ENCODE results near the gene IDH3G. TPM values are rescaled to one million over a fixed set of nuclear protein-coding genes. Genes with fewer than 3 reads are reported as not detected.
A peak's percentile ranks its signal among the peaks of the same experiment; 100 is the strongest.

The IDH3G gene
- total RNA-seq, 2 donors from 2014 or later = 76.1 to 93.6 TPM

DNA sequence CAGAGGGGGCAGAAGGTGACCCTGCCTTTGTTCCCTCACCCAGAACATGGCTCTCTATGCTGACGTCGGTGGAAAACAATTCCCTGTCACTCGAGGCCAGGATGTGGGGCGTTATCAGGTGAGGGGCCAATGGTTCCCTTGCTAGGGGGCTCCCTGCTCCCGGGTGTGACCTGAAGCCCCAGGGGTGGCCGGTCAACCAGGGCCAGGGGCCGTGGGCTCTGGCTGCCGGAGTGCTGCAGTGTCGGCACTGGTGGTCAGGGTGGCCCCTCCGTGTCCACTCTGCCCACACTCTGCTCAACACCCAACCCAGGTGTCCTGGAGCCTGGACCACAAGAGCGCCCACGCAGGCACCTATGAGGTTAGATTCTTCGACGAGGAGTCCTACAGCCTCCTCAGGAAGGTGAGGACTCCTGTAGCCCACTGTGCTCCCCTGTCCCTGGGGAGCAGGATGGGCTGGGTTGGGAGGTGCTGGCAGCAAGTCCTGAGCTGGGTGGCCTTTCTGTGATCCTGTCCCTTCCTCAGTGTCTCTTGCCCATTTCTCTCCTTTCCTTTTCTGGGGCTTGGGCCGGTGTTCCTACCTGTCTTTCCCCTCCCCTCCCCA is 3.3 kb upstream of the IDH3G start:
- intact Hi-C loops (cut with DNase I, micrococcal nuclease) = no loop called here
- DNase-seq = no peak
- no peak for ATAC-seq

DNA sequence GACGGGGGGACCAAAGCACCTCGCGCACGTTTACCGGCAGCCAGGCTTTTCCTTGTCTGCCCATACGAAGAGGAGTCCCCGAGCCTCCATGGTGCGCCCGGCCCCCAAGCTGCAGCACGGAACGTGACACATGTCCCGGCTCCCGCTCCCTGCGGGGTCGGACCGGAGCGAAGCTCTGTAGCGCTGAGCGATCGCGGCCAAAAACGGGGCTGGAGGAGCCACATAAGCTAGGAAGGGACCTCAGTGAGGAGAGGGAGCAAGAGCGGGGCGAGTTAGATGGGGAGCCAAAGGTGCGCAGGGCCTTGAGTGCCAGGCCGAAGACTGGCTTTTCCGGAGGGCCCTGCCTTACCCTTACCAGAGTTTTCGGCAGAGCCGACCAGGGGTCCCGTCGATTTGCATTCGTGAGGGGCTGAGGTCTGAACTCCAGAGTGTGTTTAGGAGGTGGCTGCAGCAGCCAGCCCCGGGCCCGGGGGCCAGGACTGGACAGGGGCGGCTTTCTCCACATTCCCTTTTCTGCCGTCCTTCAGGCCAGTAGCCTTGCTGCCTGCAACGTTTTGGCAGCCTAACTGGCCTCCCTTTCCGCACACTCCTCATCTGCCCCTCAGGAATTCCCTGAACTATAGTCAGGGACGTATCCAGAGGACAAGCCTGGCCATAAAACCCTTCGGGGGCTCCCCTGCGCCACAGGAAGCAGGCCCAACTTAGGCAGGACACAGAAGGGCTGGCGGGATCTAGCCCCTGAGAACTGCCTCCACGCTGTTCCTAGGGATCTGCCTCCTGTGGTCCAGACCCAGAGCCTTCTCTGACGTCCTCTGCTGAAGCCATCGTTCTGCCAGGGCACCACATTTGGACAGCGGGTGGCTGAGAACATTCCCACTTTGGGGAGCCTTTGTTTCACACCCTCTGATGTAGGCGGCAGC is 982 bp upstream of the IDH3G start:
- intact Hi-C loops (cut with DNase I, micrococcal nuclease) = no loop called here
- ATAC-seq (peak; percentile 10), DNase-seq (no peak)

DNA sequence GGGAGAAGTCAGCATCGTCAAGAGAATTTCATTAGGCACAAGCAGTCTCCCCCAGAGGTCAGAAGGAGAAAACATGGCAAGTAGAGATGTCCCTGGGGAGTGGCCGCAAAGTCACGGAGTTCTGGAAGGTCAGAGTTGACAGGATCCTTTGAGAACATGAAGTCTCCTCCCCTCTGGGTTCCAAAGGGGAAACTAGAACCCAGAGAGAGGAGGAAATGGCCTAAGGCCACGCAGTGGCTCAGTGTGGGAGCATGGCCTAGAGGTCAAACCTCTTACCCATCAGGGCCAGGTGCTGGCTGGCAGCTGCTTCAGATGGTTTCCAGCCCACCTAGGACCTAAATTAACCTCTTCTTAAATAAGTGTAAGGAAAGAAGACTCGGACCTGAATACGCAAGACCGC is 884 bp downstream of the IDH3G start:
- intact Hi-C loops (cut with DNase I, micrococcal nuclease) = no loop called here
- ATAC-seq (peak; percentile 26), DNase-seq (no peak)

DNA sequence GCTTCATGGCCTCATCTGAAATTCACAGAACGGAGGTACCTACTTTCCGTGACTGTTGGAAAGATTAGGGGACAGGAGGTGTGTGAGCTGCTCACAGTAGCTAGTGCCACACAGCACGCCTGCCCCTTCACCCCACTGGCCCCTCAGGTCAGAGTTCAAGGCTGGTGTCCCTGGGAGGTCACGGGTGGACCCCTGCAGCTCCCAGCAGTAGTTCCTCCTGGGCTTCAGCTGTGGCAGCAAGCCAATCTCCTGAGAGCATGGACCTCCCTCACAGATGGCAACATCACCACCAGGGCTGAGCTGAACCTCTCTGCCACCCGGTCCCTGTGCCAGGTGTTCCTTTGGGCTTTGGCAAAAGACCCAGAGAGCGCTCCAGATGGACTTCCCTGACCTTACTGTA is 1.8 kb downstream of the IDH3G start:
- no peak for DNase-seq
- intact Hi-C loops (cut with DNase I, micrococcal nuclease) = no loop called here
- no peak for ATAC-seq

DNA sequence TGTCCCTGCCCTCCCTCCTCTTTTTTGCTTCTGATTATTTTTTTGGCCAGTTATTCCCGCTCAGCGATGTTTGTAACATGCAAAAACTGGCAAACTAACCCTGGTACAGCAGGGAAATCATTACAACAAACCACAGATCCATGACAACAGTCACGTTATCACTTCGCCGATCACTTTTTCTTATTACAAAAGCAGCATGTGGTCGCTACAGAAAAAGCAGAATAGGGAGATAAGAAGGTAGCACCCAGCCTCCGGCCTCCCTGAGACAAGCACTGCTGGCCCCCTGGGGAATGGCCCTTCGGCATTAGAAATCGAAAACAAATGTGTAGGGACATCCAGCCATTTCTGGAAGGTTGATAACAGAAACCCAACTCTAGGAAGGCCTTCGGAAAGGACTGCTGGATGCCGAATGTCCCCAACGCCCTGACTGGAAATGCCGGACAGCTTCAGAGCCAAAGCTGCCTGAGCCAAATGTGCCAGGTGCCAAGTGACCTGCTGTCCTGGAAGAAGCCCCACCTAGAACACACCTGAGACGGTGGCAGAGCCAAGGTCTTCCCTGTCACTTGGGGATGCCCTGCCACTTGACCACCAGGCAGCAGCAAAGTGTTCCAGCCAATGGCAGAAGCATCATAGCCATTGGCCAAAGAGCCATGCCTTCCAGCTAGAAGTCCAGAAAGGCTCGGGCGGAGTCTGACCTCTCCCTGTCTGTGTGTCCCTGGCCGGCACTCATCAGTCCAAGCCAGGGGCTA is 2.9 kb downstream of the IDH3G start:
- ATAC-seq (no peak), DNase-seq (no peak)
- intact Hi-C loops (cut with DNase I, micrococcal nuclease) = no loop called here

DNA sequence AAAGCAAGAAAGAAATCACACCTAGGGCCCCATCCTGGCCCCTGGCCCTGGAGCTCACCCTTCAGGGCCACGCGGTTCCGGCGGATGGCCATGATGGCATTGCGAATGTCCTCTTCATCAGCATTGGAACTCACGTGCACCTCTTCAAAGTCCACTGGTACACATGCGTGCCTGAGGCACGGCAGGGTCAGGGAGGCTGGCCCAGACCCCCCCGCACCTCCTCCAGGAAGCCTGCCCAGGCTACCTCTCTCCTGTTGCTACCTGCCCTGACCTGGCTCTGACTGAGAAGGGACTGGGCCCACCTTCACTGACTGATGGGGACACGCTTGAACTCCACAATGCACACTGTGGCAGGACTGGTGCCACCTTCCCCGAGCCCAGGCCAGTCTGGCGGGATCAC is 4.5 kb downstream of the IDH3G start:
- intact Hi-C loops (cut with DNase I, micrococcal nuclease) = no loop called here
- DNase-seq = no peak
- no peak for ATAC-seq

DNA sequence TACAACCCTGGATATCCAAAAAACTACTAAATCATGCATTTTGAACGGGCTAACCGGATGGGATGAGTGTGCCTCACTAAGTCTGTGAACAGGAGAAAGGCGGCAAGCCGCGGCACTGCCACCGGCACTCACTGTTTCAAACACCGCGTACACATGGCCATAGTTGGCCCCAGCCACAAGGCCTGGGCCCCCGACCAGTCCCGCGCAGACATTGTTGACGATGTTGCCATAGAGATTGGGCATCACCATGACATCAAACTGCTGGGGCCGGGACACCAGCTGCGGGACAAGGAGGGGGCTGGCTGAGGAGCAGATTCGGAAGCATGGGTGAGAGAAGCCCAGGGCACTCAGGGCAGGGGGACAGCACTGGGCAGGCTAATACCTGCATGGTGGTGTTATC is 7.5 kb downstream of the IDH3G start:
- ATAC-seq (no peak), DNase-seq (no peak)
- intact Hi-C loops (cut with DNase I, micrococcal nuclease) = no loop called here

DNA sequence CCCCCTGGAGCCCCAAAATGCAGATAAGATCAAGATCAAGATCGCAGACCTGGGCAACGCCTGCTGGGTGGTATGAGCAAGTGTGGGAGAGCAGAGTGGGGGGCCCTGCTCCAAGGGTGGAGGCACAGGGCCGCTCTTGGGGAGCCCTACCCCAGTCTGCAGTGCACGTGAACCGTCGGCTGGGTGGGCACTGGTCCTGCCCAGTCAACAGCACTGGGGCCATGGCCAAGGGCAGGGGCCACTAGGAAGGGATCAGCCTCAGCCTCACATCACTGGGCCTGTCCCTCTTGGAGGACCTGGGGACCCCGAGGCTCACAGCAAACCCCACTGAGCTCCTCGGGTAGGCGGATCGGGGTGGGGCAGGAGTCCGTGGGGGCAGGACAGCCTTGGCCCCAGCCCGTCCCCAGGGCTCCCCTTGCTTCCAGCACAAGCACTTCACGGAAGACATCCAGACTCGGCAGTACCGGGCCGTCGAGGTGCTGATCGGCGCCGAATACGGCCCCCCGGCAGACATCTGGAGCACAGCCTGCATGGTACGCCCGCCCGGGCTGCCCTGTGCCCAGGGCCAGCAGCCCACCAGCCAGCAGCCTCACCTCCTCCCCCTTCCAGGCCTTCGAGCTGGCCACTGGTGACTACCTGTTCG is 9.7 kb downstream of the IDH3G start:
- ATAC-seq = no peak
- intact Hi-C loops (cut with DNase I, micrococcal nuclease) = no loop called here
- no peak for DNase-seq

DNA sequence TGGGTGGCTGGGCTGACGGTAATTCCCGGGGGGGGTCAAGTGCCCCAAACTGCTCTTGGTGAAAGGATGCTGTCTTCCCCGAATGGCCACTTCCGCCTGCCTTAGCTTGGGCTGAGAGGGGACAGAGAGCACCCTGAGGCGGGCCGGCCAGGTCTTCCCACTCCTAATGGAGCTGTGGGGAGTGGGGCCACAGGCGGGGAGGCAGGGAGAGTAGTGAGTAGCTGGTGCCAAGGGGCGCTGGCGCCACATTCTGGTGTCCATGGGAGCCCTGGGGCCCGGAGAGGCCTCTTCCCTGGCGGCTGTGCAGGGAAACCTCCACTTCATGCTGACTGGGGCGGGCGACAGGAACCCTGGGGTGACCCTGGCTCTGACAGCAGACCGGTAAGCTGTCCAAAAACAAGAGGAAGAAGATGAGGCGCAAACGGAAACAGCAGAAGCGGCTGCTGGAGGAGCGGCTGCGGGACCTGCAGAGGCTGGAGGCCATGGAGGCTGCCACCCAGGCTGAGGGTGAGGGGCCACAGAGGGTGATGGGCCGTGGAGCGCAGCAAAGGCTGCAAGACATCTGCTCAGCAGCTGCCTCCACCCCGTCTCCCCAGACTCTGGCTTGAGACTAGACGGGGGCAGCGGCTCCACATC is 10.7 kb downstream of the IDH3G start:
- intact Hi-C loops (cut with DNase I, micrococcal nuclease) = no loop called here
- ATAC-seq = no peak
- DNase-seq = no peak

DNA sequence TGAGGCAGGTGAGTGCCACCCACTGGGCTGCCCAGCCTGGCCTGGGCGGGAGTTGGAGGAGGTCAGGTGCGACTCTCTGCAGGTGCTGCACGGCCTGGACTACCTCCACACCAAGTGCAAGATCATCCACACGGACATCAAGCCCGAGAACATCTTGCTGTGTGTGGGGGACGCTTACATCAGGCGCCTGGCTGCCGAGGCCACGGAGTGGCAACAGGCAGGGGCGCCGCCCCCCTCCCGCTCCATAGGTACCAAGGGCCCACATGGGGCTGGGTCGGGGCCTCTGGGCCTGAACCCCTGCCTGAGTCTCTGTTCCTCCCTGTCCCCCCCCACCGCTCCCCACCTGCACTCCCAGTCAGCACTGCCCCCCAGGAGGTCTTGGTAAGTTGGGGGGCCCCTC is 11.3 kb downstream of the IDH3G start:
- intact Hi-C loops (cut with DNase I, micrococcal nuclease) = no loop called here
- no peak for ATAC-seq

DNA sequence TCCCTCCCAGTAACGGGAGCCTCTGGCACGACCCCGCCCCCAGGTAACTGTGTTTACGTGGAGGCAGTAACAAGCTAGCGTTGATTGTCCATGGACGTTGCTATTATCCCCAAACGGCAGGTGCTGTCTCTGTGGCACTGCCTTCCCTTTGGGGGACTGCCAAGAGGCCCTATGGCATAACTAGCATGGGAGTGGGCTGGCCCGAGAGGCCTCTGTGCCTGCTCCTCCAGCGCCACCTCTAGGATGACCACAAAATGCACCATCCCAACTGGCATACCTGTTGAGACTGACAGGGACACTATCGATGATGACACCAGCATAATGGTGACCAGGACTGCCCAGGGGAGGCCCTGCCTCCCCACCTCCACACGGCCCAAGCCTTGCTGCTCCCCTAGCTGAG is 11.9 kb downstream of the IDH3G start:
- DNase-seq (peak in 1 of 2 donors; percentile 29), ATAC-seq (peak; percentile 25)
- intact Hi-C loops (cut with DNase I, micrococcal nuclease) = no loop called here

More for the DNA sequence above, 11.3 kb downstream of the IDH3G start:
- DNase-seq = no peak

DNA sequence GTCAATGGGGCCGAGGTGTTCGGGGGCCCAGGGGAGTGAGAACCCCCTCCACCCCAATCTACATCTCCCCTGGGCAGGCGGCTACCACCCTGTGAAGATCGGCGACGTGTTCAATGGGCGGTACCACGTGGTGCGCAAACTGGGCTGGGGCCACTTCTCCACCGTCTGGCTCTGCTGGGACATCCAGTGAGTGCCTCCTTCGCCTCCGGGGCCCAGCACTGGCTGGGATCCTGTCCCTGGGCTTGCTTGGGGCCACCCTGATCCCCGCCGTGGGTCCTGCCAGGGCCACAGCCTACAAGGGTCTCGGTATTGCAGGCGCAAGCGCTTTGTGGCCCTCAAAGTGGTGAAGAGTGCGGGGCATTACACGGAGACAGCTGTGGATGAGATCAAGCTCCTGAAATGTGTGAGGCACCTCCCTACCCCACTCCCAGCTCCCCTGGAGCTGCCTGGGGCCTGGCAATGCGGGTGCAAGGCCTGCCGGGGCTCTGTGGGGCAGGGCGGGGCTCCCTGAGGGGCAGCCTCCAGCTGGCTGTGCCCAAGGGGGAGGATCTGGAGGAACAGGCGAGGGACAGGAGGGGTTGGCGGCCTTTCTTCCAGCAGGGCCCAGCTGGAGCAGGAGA is 12.6 kb downstream of the IDH3G start:
- peak in 1 of 2 donors; percentile 29 for DNase-seq
- ATAC-seq = peak; percentile 58
- intact Hi-C loops (cut with DNase I, micrococcal nuclease) = no loop called here

DNA sequence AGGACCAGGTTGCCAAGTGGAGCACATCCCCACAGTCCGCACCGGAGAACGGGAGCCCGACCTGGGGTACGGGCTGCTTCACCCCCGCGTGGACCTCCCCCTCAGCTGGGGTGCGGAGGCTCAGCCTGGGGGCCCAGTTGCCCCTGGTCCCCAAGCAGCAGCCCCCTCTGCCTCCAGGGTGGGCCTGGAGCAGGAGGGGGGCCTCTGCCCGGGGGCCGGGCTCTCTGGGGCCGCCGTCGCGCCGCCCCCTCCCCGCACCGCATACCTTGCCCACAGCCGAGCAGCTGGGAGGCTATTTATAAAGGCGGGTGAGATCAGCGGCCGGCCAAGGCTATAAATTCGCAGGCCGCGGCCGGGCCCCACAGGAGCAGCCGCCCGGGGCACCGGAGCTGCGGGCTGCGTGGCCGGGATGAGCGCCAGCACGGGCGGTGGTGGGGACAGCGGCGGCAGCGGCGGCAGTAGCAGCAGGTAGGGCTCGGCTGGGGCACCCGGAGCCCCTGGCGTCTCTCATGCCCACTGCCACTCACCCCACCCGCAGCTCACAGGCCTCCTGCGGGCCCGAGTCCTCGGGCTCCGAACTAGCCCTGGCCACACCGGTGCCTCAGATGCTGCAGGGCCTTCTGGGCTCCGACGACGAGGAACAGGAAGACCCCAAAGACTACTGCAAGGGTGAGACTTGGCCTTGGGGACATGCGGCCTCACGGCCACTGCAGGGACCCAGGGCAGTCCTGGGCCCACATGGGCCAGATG is 13.3 kb downstream of the IDH3G start, which contains the start of gene SRPK3:
Gene SRPK3 (plus strand): TSS at position 364 of the 750 bp plus-strand sequence. CDS start 46 bp downstream, at position 410.
- no peak for DNase-seq
- peak; percentile 44 for ATAC-seq

DNA sequence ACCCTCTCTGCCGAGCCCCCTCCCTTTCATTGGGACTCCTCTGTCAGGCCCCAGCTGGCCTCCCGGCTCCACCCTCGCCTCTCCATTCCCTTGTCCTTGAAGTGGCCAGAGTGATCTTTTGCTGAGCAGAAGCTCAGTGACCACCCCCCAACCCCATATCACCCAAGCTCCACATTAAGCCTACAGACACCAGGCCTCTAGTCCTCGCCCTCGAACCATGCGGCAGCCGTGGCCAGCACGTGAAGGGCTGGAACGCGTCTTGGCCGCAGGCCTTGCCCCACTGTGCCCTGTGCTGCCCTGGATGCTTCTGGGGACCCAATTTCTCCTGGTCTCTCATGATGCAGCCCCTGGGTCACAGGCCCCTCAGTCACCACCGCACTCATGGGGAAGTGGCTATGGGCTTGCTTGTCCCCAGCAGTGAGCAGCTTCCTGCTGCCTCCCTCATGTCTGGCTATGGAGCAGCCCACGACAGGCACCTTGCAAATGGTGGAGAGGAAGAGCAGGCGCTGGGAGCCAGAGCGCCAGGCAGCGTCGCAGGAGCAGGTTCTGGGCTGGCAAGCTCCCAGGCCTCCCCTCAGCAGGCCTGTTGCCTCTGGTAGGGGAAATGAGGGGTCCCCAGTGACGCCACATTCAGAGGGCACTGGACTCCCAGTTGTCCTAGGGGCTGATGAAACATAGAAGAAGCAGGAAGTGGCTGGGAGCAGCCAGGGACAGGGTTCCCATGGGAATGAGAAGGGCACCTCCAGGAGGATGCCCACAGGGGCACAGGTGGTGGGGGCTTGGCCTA is 14.1 kb downstream of the IDH3G start:
- ATAC-seq (no peak), DNase-seq (no peak)
- intact Hi-C loops (cut with DNase I, micrococcal nuclease) = no loop called here

More for the DNA sequence above, 13.3 kb downstream of the IDH3G start, which contains the start of gene SRPK3:
- intact Hi-C loops (cut with DNase I, micrococcal nuclease) = no loop called here

DNA sequence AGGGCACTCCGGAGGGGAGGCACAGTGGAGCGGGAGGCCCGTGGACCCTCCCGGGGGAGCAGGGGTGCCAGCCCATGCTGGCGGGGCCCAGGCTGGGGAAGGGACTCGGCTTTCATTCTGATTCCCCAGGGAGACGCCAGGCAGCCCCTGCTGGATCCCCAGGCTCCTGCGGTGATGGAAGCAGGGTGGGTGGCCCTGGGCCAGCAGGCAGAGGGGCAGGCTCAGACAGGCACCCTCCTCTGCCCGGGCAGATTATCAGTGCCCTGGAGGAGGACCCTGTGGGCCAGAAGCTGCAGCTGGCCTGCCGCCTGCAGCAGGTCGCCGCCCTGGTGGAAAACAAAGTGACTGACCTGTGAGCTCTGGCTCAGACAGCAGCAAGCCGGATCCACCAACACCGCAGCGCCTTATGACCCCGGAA is 15.5 kb downstream of the IDH3G start:
- intact Hi-C loops (cut with DNase I, micrococcal nuclease) = no loop called here
- DNase-seq = no peak
- no peak for ATAC-seq

DNA sequence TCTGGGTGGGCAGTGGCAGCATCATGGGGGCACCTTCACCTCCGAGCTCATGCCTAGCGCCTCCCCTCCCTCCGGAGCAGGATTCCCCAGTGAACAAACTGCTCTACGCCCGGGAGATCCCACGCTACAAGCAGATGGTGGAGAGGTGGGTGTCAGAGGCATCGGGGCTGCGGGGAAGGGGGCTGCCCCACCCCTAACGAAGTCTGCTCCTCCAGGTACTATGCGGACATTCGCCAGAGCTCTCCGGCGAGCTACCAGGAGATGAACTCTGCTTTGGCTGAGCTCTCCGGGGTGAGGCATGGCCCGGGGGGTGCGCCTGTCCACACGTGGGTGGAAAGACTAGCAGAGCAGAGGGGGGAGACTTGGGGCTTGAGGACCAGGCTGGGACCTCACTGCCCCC is 16.0 kb downstream of the IDH3G start:
- intact Hi-C loops (cut with DNase I, micrococcal nuclease) = no loop called here
- no peak for DNase-seq
- no peak for ATAC-seq
